ENCODE results near the gene GADD45B.

GRCh38 chr19:2454199-2454961 is 21.5 kb upstream of the GADD45B start:
- TF ChIP-seq POLR2A (IDR thresholded peaks at IDR 0.05; ENCODE audit: low read depth, low read length) (no peak), FOS (IDR thresholded peaks at IDR 0.05; ENCODE audit: low read depth, low read length) (no peak), MAFK (IDR thresholded peaks at IDR 0.05; ENCODE audit: low read depth, low read length) (no peak)
- TF ChIP-seq, protein P1, sequence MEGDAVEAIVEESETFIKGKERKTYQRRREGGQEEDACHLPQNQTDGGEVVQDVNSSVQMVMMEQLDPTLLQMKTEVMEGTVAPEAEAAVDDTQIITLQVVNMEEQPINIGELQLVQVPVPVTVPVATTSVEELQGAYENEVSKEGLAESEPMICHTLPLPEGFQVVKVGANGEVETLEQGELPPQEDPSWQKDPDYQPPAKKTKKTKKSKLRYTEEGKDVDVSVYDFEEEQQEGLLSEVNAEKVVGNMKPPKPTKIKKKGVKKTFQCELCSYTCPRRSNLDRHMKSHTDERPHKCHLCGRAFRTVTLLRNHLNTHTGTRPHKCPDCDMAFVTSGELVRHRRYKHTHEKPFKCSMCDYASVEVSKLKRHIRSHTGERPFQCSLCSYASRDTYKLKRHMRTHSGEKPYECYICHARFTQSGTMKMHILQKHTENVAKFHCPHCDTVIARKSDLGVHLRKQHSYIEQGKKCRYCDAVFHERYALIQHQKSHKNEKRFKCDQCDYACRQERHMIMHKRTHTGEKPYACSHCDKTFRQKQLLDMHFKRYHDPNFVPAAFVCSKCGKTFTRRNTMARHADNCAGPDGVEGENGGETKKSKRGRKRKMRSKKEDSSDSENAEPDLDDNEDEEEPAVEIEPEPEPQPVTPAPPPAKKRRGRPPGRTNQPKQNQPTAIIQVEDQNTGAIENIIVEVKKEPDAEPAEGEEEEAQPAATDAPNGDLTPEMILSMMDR (conservative IDR thresholded peaks at IDR 0.05; ENCODE audit: low read depth, low read length): no peak

All from IMR-90 (cell line).